K562 (cell line): ENCODE data around the gene BCHE. TPM values are rescaled to one million over a fixed set of nuclear protein-coding genes. Genes with fewer than 3 reads are reported as not detected.

Experiments used
- ATAC-seq: fragments of 200-7000 bp; cut with Tn5 transposase; 3 replicates; pipeline ENCODE4 v1.9.1; 2020; ENCODE audit warnings: moderate library complexity
- BruUV-seq: library from RNA; stranded (reverse); fragments of 400-500 nt; replicated peaks from 2 replicates; lab custom pipeline; 2021; lab: Mats Ljungman, UMichigan
- CTCF ChIA-PET: fragments of 300-600 bp; formaldehyde crosslinking; extraction: SDS; loops from one replicate; lab custom pipeline; 2021; ENCODE audit warnings: low intra/inter-chr PET ratio; lab: Yijun Ruan, JAX
- POLR2A ChIA-PET: fragments of 300-600, 350-650 bp; sonication (Branson Sonifier 250); formaldehyde crosslinking; extraction: SDS; loops from one replicate; lab custom pipeline; 2021; ENCODE audit warnings: antibody characterized with exemption, inconsistent platforms; lab: Yijun Ruan, JAX
- DNase-seq, 4 experiments: peaks; one replicate each; pipeline versions ENCODE4 v3.0.0 to v3.0.0-alpha.2; 2011 to 2018; ENCODE audit warnings: low spot score in 3 of 4, mixed read lengths in 3 of 4; ENCODE audit errors: extremely low read depth in 1 of 4
- FAIRE-seq: peaks from 2 replicates; lab custom pipeline; 2011; peaks lifted over from hg19 to GRCh38; lab: Jason Lieb, UNC
- H2AFZ ChIP-seq: 2 replicates; pipeline ENCODE4 v1.6.0; 2011; ENCODE audit warnings: low read depth, low read length, control low read depth, inconsistent platforms
- H3K27ac ChIP-seq: fragments of 200-600 bp; 3 replicates; pipeline ENCODE4 v1.8.0; 2011; ENCODE audit warnings: low read depth, mild to moderate bottlenecking, control low read depth, inconsistent platforms, low read length, moderate library complexity, mixed read lengths; ENCODE audit errors: extremely low read depth
- H3K27me3 ChIP-seq, 2 experiments: fragments of 300-600 bp in 1 of 2; 2 replicates in 1 of 2; 3 replicates in 1 of 2; pipeline versions ENCODE4 v1.6.0 to v1.8.0; 2011; ENCODE audit warnings: inconsistent platforms in 2 of 2, low read length in 2 of 2, mild to moderate bottlenecking in 1 of 2, mixed read lengths in 1 of 2, moderate library complexity in 1 of 2; ENCODE audit not compliant: control insufficient read depth in 2 of 2, insufficient read depth in 2 of 2
- H3K36me3 ChIP-seq: fragments of 300-600 bp; 3 replicates; pipeline ENCODE4 v1.8.0; 2011; ENCODE audit warnings: mild to moderate bottlenecking, low read length, inconsistent platforms; ENCODE audit not compliant: control insufficient read depth, insufficient read depth
- H3K4me1 ChIP-seq, 2 experiments: fragments of 200-600 bp in 1 of 2; replicated peaks in 1 of 2; 2 replicates in 1 of 2; 3 replicates in 1 of 2; pipeline versions ENCODE4 v1.5.1 to v1.8.0; 2011; ENCODE audit warnings: inconsistent platforms in 2 of 2, low read length in 2 of 2, mild to moderate bottlenecking in 1 of 2, mixed read lengths in 1 of 2, moderate library complexity in 1 of 2; ENCODE audit not compliant: control insufficient read depth in 2 of 2, insufficient read depth in 2 of 2
- H3K4me2 ChIP-seq: 2 replicates; pipeline ENCODE4 v1.6.1; 2011; ENCODE audit warnings: low read length, control low read depth, inconsistent platforms, mixed read lengths; ENCODE audit not compliant: insufficient read depth
- H3K4me3 ChIP-seq: fragments of 200-600 bp; sonication (generic), shearing (Covaris generic); 2 replicates; pipeline ENCODE4 v1.5.1; 2016; ENCODE audit warnings: control low read depth, inconsistent platforms
- H3K79me2 ChIP-seq: fragments of 200-600 bp; 3 replicates; pipeline ENCODE4 v1.8.0; 2011; ENCODE audit warnings: low read length, inconsistent platforms; ENCODE audit not compliant: control insufficient read depth, insufficient read depth
- H3K9ac ChIP-seq, 2 experiments: 2 replicates each; pipeline versions ENCODE4 v1.6.0 to v1.6.1; 2011; ENCODE audit warnings: low read depth in 2 of 2, low read length in 2 of 2, control low read depth in 1 of 2, inconsistent platforms in 1 of 2, mild to moderate bottlenecking in 1 of 2, mixed read lengths in 1 of 2; ENCODE audit not compliant: insufficient read depth in 1 of 2
- H3K9me1 ChIP-seq: one replicate; pipeline ENCODE4 v1.6.0; 2011; ENCODE audit warnings: inconsistent platforms, mild to moderate bottlenecking, low read length, moderate library complexity; ENCODE audit not compliant: control insufficient read depth, insufficient read depth
- H3K9me3 ChIP-seq: replicated peaks from 2 replicates; pipeline ENCODE4 v1.5.1; 2011; ENCODE audit warnings: low read depth, low read length, inconsistent platforms; ENCODE audit not compliant: control insufficient read depth, insufficient read depth
- H4K20me1 ChIP-seq: replicated peaks from 2 replicates; pipeline ENCODE4 v1.6.1; 2011; ENCODE audit warnings: low read length, inconsistent platforms, mixed read lengths; ENCODE audit not compliant: control insufficient read depth, insufficient read depth
- GTF2B ChIP-seq: IDR thresholded peaks from 2 replicates; pipeline ENCODE4 v1.6.1; 2011; ENCODE audit not compliant: insufficient read length; ENCODE audit errors: extremely low read depth
- HCFC1 ChIP-seq: IDR thresholded peaks from 2 replicates; pipeline ENCODE4 v1.6.1; 2012; ENCODE audit warnings: low read depth, low read length, improper control_type of control experiment
- JUN ChIP-seq, 2 experiments: sonication (generic) in 1 of 2; formaldehyde crosslinking in 1 of 2; IDR thresholded peaks; 2 replicates each; pipeline versions ENCODE4 v1.6.1 to v1.8.0; 2012 to 2022; ENCODE audit warnings: borderline replicate concordance in 2 of 2, mild to moderate bottlenecking in 2 of 2, improper control_type of control experiment in 1 of 2, low read depth in 1 of 2, low read length in 1 of 2, missing genetic modification reagents in 1 of 2
- KLF10 ChIP-seq: fragments of 250-450 bp; sonication (Bioruptor Pico); IDR thresholded peaks from 2 replicates; pipeline ENCODE4 v1.6.1; 2021; ENCODE audit warnings: matching md5 sums
- NCOA2 ChIP-seq, 2 experiments: fragments of 450-650 bp; IDR thresholded peaks; 2 replicates each; pipeline ENCODE4 v1.6.1; 2018; ENCODE audit warnings: mild to moderate bottlenecking in 2 of 2, moderate library complexity in 1 of 2; ENCODE audit not compliant: partially characterized antibody in 2 of 2
- OTX1 ChIP-seq: fragments of 450-650 bp; formaldehyde crosslinking; IDR thresholded peaks from 2 replicates; pipeline ENCODE4 v1.4.0; 2022; ENCODE audit warnings: mild to moderate bottlenecking
- POLR2A ChIP-seq: fragments of 450-650 bp; conservative IDR thresholded peaks from 2 replicates; pipeline ENCODE4 v1.6.1; 2016
- RNF219 ChIP-seq: fragments of 250-450 bp; sonication (Bioruptor Pico); IDR thresholded peaks from 2 replicates; pipeline ENCODE4 v1.5.0; 2022; ENCODE audit warnings: mild to moderate bottlenecking
- TFAM ChIP-seq: fragments of 250-450 bp; sonication (Bioruptor Pico); conservative IDR thresholded peaks from 2 replicates; pipeline ENCODE4 v1.5.0; 2021; ENCODE audit warnings: mild to moderate bottlenecking, moderate library complexity
- TRIM25 ChIP-seq: fragments of 450-650 bp; IDR thresholded peaks from 2 replicates; pipeline ENCODE4 v1.7.0; 2016; ENCODE audit warnings: borderline replicate concordance
- ZBTB26 ChIP-seq: fragments of 450-650 bp; formaldehyde crosslinking; IDR thresholded peaks from 2 replicates; pipeline ENCODE4 v1.4.0; 2022; ENCODE audit warnings: missing genetic modification characterization
- ZNF224 ChIP-seq: sonication (generic); formaldehyde crosslinking; IDR thresholded peaks from 2 replicates; pipeline ENCODE4 v1.8.0; 2022; ENCODE audit warnings: mild to moderate bottlenecking, missing genetic modification reagents
- ZNF311 ChIP-seq: fragments of 250-450 bp; sonication (Bioruptor Pico); IDR thresholded peaks from 2 replicates; pipeline ENCODE4 v1.4.0; 2020; ENCODE audit warnings: mild to moderate bottlenecking, moderate library complexity
- ZNF431 ChIP-seq: sonication (generic); formaldehyde crosslinking; IDR thresholded peaks from 2 replicates; pipeline ENCODE4 v1.8.0; 2022; ENCODE audit warnings: mild to moderate bottlenecking, missing genetic modification reagents
- WGBS: fragments of 100-300 bp; shearing (Covaris generic); methylation state at CpG from one replicate; pipeline ENCODE4 v1.1.6; 2016; ENCODE audit warnings: low coverage, mixed read lengths; ENCODE audit not compliant: insufficient coverage; ENCODE audit errors: missing lambda C conversion rate; 5-methylcytosine and 5-hydroxymethylcytosine counted together
- in situ Hi-C: fragments of 300-500 bp; cut with MboI; formaldehyde crosslinking; loops from 4 replicates; pipeline ENCODE4 v1.15.0; 2018; ENCODE audit warnings: inconsistent platforms, mixed read lengths
- intact Hi-C: fragments of 100-400 bp; cut with micrococcal nuclease; formaldehyde crosslinking; loops from 2 replicates; pipeline ENCODE4 v1.14.2; 2022
- polyA plus RNA-seq, 8 experiments: library from polyadenylated mRNA; depleted of rRNA in 4 of 8; stranded (reverse) in 5 of 8; unstranded in 3 of 8; fragments of >200 nt; fragmentation: Nextera tagmentation in 2 of 8; fragmentation: Illumina TruSeq in 1 of 8; extraction: Ambion mirVana in 2 of 8; extraction: Trizol in 1 of 8; gene quantifications; 2 replicates each; pipeline versions ENCODE4 v1.2.1 to v1.2.3, GENCODE V29; 2011 to 2014; ENCODE audit warnings: inconsistent platforms in 1 of 8, missing spikeins in 1 of 8
- total RNA-seq, 7 experiments: library from RNA; depleted of rRNA in 6 of 7; stranded (reverse); fragments of >200 nt in 6 of 7; fragmentation: Illumina TruSeq in 2 of 7; extraction: Trizol in 2 of 7; gene quantifications; 2 replicates each; pipeline versions ENCODE4 v1.2.1 to v1.2.3, GENCODE V29; 2011 to 2021; ENCODE audit warnings: low replicate concordance in 1 of 7

Gene BCHE
- total and polyA plus RNA-seq, 9 of the 15 experiments (the other 6 are each of a cell fraction or from before 2014, with no cell fraction given): 0.09 to 0.24 (median 0.12) TPM; not detected in 2

GRCh38 chr3:165805946-165806561 lies 31.2 kb downstream of the BCHE start (continued):
- no peak for TF ChIP-seq HCFC1
- no peak for TF ChIP-seq ZNF224 (CRISPR knock-in tag)
- TF ChIP-seq RNF219 (CRISPR knock-in tag): no peak
- no peak for TF ChIP-seq ZNF431
- no peak for TF ChIP-seq OTX1
- TF ChIP-seq POLR2A: no peak
- TF ChIP-seq ZNF311 (CRISPR knock-in tag): no peak
- TF ChIP-seq, all 486 proteins: peak for 0

GRCh38 chr3:165803471-165803870 lies 33.8 kb downstream of the BCHE start:
- H3K27ac ChIP-seq: no peak overlapping the region
- no peak for TF ChIP-seq GTF2B
- no peak for TF ChIP-seq TFAM (CRISPR knock-in tag)
- TF ChIP-seq JUN (IDR thresholded peaks at IDR 0.05; ENCODE audit: borderline replicate concordance, low read depth, low read length): no peak
- TF ChIP-seq JUN (CRISPR knock-in tag; IDR thresholded peaks at IDR 0.05; ENCODE audit: borderline replicate concordance): no peak
- no peak for TF ChIP-seq KLF10
- TF ChIP-seq TRIM25: no peak
- no peak for TF ChIP-seq NCOA2 (IDR thresholded peaks at IDR 0.05; ENCODE audit: partially characterized antibody in 2 of 2)
- TF ChIP-seq ZBTB26 (CRISPR knock-in tag): no peak
- no peaks in the 10 kb centered on the region for H3K36me3 ChIP-seq
- CTCF ChIA-PET: interaction anchor here (0.6 kb wide), 1 partner anchor 82 kb away, joined by 3 read pairs; no protein-coding TSS in a partner anchor
- intact Hi-C loops (no loop called here), in situ Hi-C loops (no loop called here)
- ATAC-seq: no peak
- no peaks in the 10 kb centered on the region for H4K20me1 ChIP-seq
- no peaks in the 10 kb centered on the region for H3K9me1 ChIP-seq
- H3K79me2 ChIP-seq: no peaks in the 10 kb centered on the region
- no peak overlapping the region for H2AFZ ChIP-seq
- no peak overlapping the region for H3K4me3 ChIP-seq
- no peak overlapping the region for H3K9ac ChIP-seq
- FAIRE-seq: no peak
- 0% methylated on average over 1 of the region's 1 CpG for WGBS
- DNase-seq: no peak
- BruUV-seq: no TSS peak
- H3K9me3 ChIP-seq: 0 out of 2 replicates have a peak, but pooled peaks cover 2% of the 10 kb centered on the region
- H3K4me1 ChIP-seq: no peaks in the 10 kb centered on the region
- POLR2A ChIA-PET: no interaction called here
- H3K4me2 ChIP-seq: no peak overlapping the region
- H3K27me3 ChIP-seq: no peaks in the 10 kb centered on the region
